IMR-90 (cell line): Measurements from ENCODE around the gene GMCL2. TPM values are rescaled to one million over a fixed set of nuclear protein-coding genes. Genes with fewer than 3 reads are reported as not detected.

Experiments used
- ATAC-seq: fragments of 200-7000 bp; cut with Tn5 transposase; 2 replicates; pipeline ENCODE4 v1.9.1; 2020; ENCODE audit warnings: low read depth, mild to moderate bottlenecking, moderate library complexity
- BruUV-seq: library from RNA; stranded (reverse); fragments of 400-500 nt; replicated peaks from 2 replicates; lab custom pipeline; 2021; lab: Mats Ljungman, UMichigan
- CTCF ChIA-PET: fragments of 300-600 bp; formaldehyde crosslinking; extraction: SDS; loops from one replicate; lab custom pipeline; 2021; ENCODE audit warnings: antibody characterized with exemption; lab: Yijun Ruan, JAX
- POLR2A ChIA-PET: fragments of 300-600 bp; sonication (Branson Sonifier 250); formaldehyde crosslinking; loops from one replicate; lab custom pipeline; 2022; ENCODE audit warnings: antibody characterized with exemption; ENCODE audit not compliant: unreplicated experiment; lab: Charles Lee
- DNase-seq: peaks from one replicate; pipeline ENCODE4 v3.0.0; 2013
- H2AFZ ChIP-seq: replicated peaks from 2 replicates; pipeline ENCODE3; 2013; ENCODE audit warnings: low read length, mild to moderate bottlenecking; ENCODE audit not compliant: poor library complexity
- H2AK5ac ChIP-seq: 2 replicates; pipeline ENCODE4 v1.6.1; 2013; ENCODE audit warnings: low read depth, low read length, inconsistent platforms
- H2AK9ac ChIP-seq: replicated peaks from 2 replicates; pipeline ENCODE3; 2013; ENCODE audit warnings: mild to moderate bottlenecking, low read depth, low read length, moderate library complexity; ENCODE audit not compliant: poor library complexity
- H2BK120ac ChIP-seq: 2 replicates; pipeline ENCODE4 v1.6.1; 2013; ENCODE audit warnings: low read depth, low read length, inconsistent platforms
- H2BK15ac ChIP-seq: 3 replicates; pipeline ENCODE4 v1.6.1; 2013; ENCODE audit warnings: low read depth, low read length, inconsistent platforms
- H2BK20ac ChIP-seq: 2 replicates; pipeline ENCODE4 v1.6.1; 2013; ENCODE audit warnings: low read depth, mild to moderate bottlenecking, inconsistent platforms, low read length, moderate library complexity
- H2BK5ac ChIP-seq: 2 replicates; pipeline ENCODE4 v1.6.1; 2013; ENCODE audit warnings: mild to moderate bottlenecking, low read depth, low read length, inconsistent platforms; ENCODE audit not compliant: poor library complexity, severe bottlenecking
- H3K14ac ChIP-seq: replicated peaks from 2 replicates; pipeline ENCODE4 v1.6.1; 2013; ENCODE audit warnings: low read depth, low read length, inconsistent platforms
- H3K18ac ChIP-seq: 2 replicates; pipeline ENCODE4 v1.6.1; 2013; ENCODE audit warnings: low read depth, low read length, control low read depth
- H3K23ac ChIP-seq: 2 replicates; pipeline ENCODE4 v1.6.1; 2013; ENCODE audit warnings: low read depth, low read length, inconsistent platforms
- H3K27ac ChIP-seq: 2 replicates; pipeline ENCODE4 v1.5.1; 2013; ENCODE audit warnings: mild to moderate bottlenecking, control low read depth, low read length; ENCODE audit not compliant: insufficient read depth
- H3K27me3 ChIP-seq: 2 replicates; pipeline ENCODE4 v1.6.1; 2013; ENCODE audit warnings: low read length; ENCODE audit not compliant: control insufficient read depth, insufficient read depth
- H3K36me3 ChIP-seq: 2 replicates; pipeline ENCODE4 v1.6.1; 2013; ENCODE audit warnings: low read length, mixed read lengths; ENCODE audit not compliant: control insufficient read depth, insufficient read depth
- H3K4ac ChIP-seq: 2 replicates; pipeline ENCODE4 v1.6.1; 2013; ENCODE audit warnings: low read depth, low read length, inconsistent platforms
- H3K4me1 ChIP-seq: 2 replicates; pipeline ENCODE4 v1.6.1; 2013; ENCODE audit warnings: low read length, mixed read lengths; ENCODE audit not compliant: control insufficient read depth, insufficient read depth
- H3K4me2 ChIP-seq: 2 replicates; pipeline ENCODE4 v1.6.1; 2013; ENCODE audit warnings: low read depth, mild to moderate bottlenecking, control low read depth, low read length, moderate library complexity
- H3K4me3 ChIP-seq: 2 replicates; pipeline ENCODE4 v1.5.1; 2013; ENCODE audit warnings: low read depth, mild to moderate bottlenecking, control low read depth, low read length, moderate library complexity; ENCODE audit not compliant: insufficient read depth
- H3K56ac ChIP-seq: 2 replicates; pipeline ENCODE4 v1.6.1; 2013; ENCODE audit warnings: low read length, inconsistent platforms; ENCODE audit not compliant: insufficient read depth; ENCODE audit errors: extremely low read depth
- H3K79me1 ChIP-seq, 2 experiments: 2 replicates each; pipeline ENCODE4 v1.6.1; 2013; ENCODE audit warnings: low read length in 2 of 2, inconsistent platforms in 1 of 2, low read depth in 1 of 2
- H3K9ac ChIP-seq: 2 replicates; pipeline ENCODE4 v1.6.1; 2013; ENCODE audit warnings: low read depth, low read length, control low read depth
- H3K9me1 ChIP-seq: 2 replicates; pipeline ENCODE4 v1.6.1; 2013; ENCODE audit warnings: low read length, inconsistent platforms; ENCODE audit not compliant: insufficient read depth
- H3K9me3 ChIP-seq: 2 replicates; pipeline ENCODE4 v1.6.1; 2013; ENCODE audit warnings: low read length; ENCODE audit not compliant: control insufficient read depth, insufficient read depth
- H4K20me1 ChIP-seq: 2 replicates; pipeline ENCODE4 v1.6.1; 2013; ENCODE audit warnings: low read length, inconsistent platforms; ENCODE audit not compliant: insufficient read depth
- H4K5ac ChIP-seq: 2 replicates; pipeline ENCODE4 v1.6.1; 2013; ENCODE audit warnings: mild to moderate bottlenecking, low read depth, low read length, control low read depth
- H4K8ac ChIP-seq, 2 experiments: 2 replicates each; pipeline ENCODE4 v1.6.1; 2013; ENCODE audit warnings: low read depth in 2 of 2, low read length in 2 of 2, control low read depth in 1 of 2, inconsistent platforms in 1 of 2
- H4K91ac ChIP-seq: 2 replicates; pipeline ENCODE4 v1.6.1; 2013; ENCODE audit warnings: low read depth, low read length, inconsistent platforms; ENCODE audit not compliant: insufficient read depth
- BHLHE40 ChIP-seq: fragments of 150-350 bp; IDR thresholded peaks from 2 replicates; pipeline ENCODE4 v1.6.1; 2016; ENCODE audit warnings: mild to moderate bottlenecking, low read depth, low read length
- CTCF ChIP-seq: conservative IDR thresholded peaks from 2 replicates; pipeline ENCODE4 v1.5.1; 2012; ENCODE audit warnings: mild to moderate bottlenecking, low read depth, low read length, improper control_type of control experiment
- MAZ ChIP-seq: IDR thresholded peaks from 2 replicates; pipeline ENCODE4 v1.6.1; 2012; ENCODE audit warnings: low read depth, mild to moderate bottlenecking, low read length, improper control_type of control experiment, moderate library complexity, borderline replicate concordance
- MXI1 ChIP-seq: IDR thresholded peaks from 2 replicates; pipeline ENCODE4 v1.6.1; 2012; ENCODE audit warnings: low read depth, mild to moderate bottlenecking, low read length, moderate library complexity, borderline replicate concordance
- RAD21 ChIP-seq: IDR thresholded peaks from 2 replicates; pipeline ENCODE4 v1.6.1; 2012; ENCODE audit warnings: low read length, improper control_type of control experiment
- SMC3 ChIP-seq: fragments of 150-350 bp; IDR thresholded peaks from 2 replicates; pipeline ENCODE4 v1.6.1; 2016; ENCODE audit warnings: low read depth, mild to moderate bottlenecking, antibody characterized with exemption, low read length, moderate library complexity
- WGBS, 2 experiments: methylation state at CpG; one replicate each; pipeline versions ENCODE4 v1.1.5 to v1.1.7; 2013; ENCODE audit warnings: missing lambda C conversion rate in 2 of 2; ENCODE audit not compliant: insufficient read length in 1 of 2; ENCODE audit errors: extremely low coverage in 2 of 2; 5-methylcytosine and 5-hydroxymethylcytosine counted together
- dilution Hi-C: fragments of 300-500 bp; cut with HindIII; formaldehyde crosslinking; loops from one replicate; pipeline ENCODE4 v1.14.3; 2018; ENCODE audit warnings: low sequenced_read_pairs; ENCODE audit not compliant: unreplicated experiment
- in situ Hi-C: fragments of 300-500 bp; cut with MboI; formaldehyde crosslinking; loops from 3 replicates; pipeline ENCODE4 v1.14.3; 2019; ENCODE audit warnings: low sequenced_read_pairs, inconsistent platforms, mixed read lengths
- intact Hi-C: fragments of 100-400 bp; cut with micrococcal nuclease; formaldehyde crosslinking; loops from 2 replicates; pipeline ENCODE4 v1.10.0; 2022
- polyA plus RNA-seq, 3 experiments: library from polyadenylated mRNA; depleted of rRNA; stranded (reverse); fragments of >200 nt; gene quantifications; 2 replicates each; pipeline ENCODE4 v1.2.3, GENCODE V29; 2012; ENCODE audit warnings: low replicate concordance in 1 of 3
- total RNA-seq: library from RNA; depleted of rRNA; stranded (reverse); fragments of >200 nt; gene quantifications from 2 replicates; pipeline ENCODE4 v1.2.3, GENCODE V29; 2012

Gene GMCL2
- total and polyA plus RNA-seq, 2 of the 4 experiments (the other 2 are of a cell fraction) = not detected

- Histone ChIP-seq H3K79me1 (no peaks in the 10 kb centered on the region), H3K14ac (no peak overlapping the region), H4K5ac (no peak overlapping the region), H3K9me1 (no peaks in the 10 kb centered on the region), H3K4me1 (no peaks in the 10 kb centered on the region), H3K27me3 (peaks cover 37% of the 10 kb centered on the region), H2AK5ac (no peak overlapping the region), H2AK9ac (no peak overlapping the region), H3K18ac (no peak overlapping the region), H3K9me3 (no peaks in the 10 kb centered on the region), H3K23ac (no peak overlapping the region), H3K4me2 (peak overlapping the region; percentile 86), H4K20me1 (no peaks in the 10 kb centered on the region), H3K4ac (no peak overlapping the region), H3K9ac (no peak overlapping the region), H2BK15ac (no peak overlapping the region), H3K4me3 (no peak overlapping the region), H3K27ac (no peak overlapping the region), H4K91ac (no peak overlapping the region), H4K8ac (no peak overlapping the region), H2BK20ac (no peak overlapping the region), H3K36me3 (no peaks in the 10 kb centered on the region), H2AFZ (peak overlapping the region; percentile 87), H3K56ac (no peak overlapping the region), H2BK5ac (no peak overlapping the region), H2BK120ac (no peak overlapping the region)
- no TSS peak for BruUV-seq
- POLR2A ChIA-PET = no interaction called here
- intact Hi-C loops (loop anchor here (1.0 to 10.0 kb wide), 2 partner anchors 88 to 559 kb away; partner anchors contain the start of gene B4GALT7), dilution Hi-C loops (no loop called here), in situ Hi-C loops (loop anchor here (25.0 kb wide), 1 partner anchor 227 kb away; no protein-coding TSS in a partner anchor)
- ATAC-seq (peak; percentile 100), DNase-seq (peak; percentile 52)
- CTCF ChIA-PET = interaction anchor here (0.5 kb wide), 1 partner anchor 1384 kb away, joined by 3 read pairs; no protein-coding TSS in a partner anchor
- peak; percentile 41; the same call in 1 of the 2 replicates for TF ChIP-seq MXI1
- peak; percentile 78 for TF ChIP-seq SMC3
- no peak for TF ChIP-seq BHLHE40
- peak; percentile 46; the same call in 1 of the 2 replicates for TF ChIP-seq MAZ
- peak; percentile 95 for TF ChIP-seq RAD21
- TF ChIP-seq CTCF = peak; percentile 95
- 15% methylated on average over 7 of the region's 33 CpGs; no CpG with 5 or more reads in 1 of the 2 experiments for WGBS, 2 experiments
Measured at GRCh38 chr5:178163772-178164735, 23.1 kb downstream of the GMCL2 start.
